Measurements from ENCODE around the gene PAX8. TPM values are rescaled to one million over a fixed set of nuclear protein-coding genes. Genes with fewer than 3 reads are reported as not detected.

PAX8 gene
- total RNA-seq, 4 donors from 2014 or later: 2.8 to 23.9 (median 6.0) TPM

GRCh38 chr2:113273027-113273551 is 5.6 kb downstream of the PAX8 start:
- no peaks in the 10 kb centered on the region for H3K36me3 ChIP-seq
- DNase-seq: no peak
- intact Hi-C loops (cut with DNase I; ENCODE audit: low total_unique reads): no loop called here
- H3K27me3 ChIP-seq: peaks cover 12 to 54% of the 10 kb centered on the region in 2 donors
- peaks cover 0 to 4% of the 10 kb centered on the region in 2 donors for H3K4me1 ChIP-seq
- no peaks in the 10 kb centered on the region for H3K9me3 ChIP-seq
- no peak overlapping the region for H3K4me3 ChIP-seq
- peak in 1 of 4 experiments; percentile 16 for TF ChIP-seq CTCF (IDR thresholded peaks at IDR 0.05)
- TF ChIP-seq POLR2A (IDR thresholded peaks at IDR 0.05): no peak
- H3K27ac ChIP-seq: no peak overlapping the region

- intact Hi-C loops (cut with DNase I; ENCODE audit: low total_unique reads): no loop called here
- DNase-seq: no peak
- no peaks in the 10 kb centered on the region for H3K9me3 ChIP-seq
- TF ChIP-seq POLR2A (IDR thresholded peaks at IDR 0.05) (no peak), CTCF (IDR thresholded peaks at IDR 0.05) (no peak)
- H3K4me3 ChIP-seq: no peak overlapping the region
- no peaks in the 10 kb centered on the region for H3K36me3 ChIP-seq
- no peak overlapping the region for H3K27ac ChIP-seq
- peaks cover 0 to 4% of the 10 kb centered on the region in 2 donors for H3K4me1 ChIP-seq
- H3K27me3 ChIP-seq: peaks cover 11 to 54% of the 10 kb centered on the region in 2 donors
Measured at GRCh38 chr2:113272477-113272876, 6.2 kb downstream of the PAX8 start.

- H3K4me3 ChIP-seq: no peak overlapping the region
- no peaks in the 10 kb centered on the region for H3K36me3 ChIP-seq
- no peaks in the 10 kb centered on the region for H3K4me1 ChIP-seq
- intact Hi-C loops (cut with DNase I; ENCODE audit: low total_unique reads): no loop called here
- peaks cover 0 to 21% of the 10 kb centered on the region in 2 donors for H3K27me3 ChIP-seq
- no peaks in the 10 kb centered on the region for H3K9me3 ChIP-seq
- TF ChIP-seq POLR2A (IDR thresholded peaks at IDR 0.05): no peak
- no peak for TF ChIP-seq CTCF (IDR thresholded peaks at IDR 0.05)
- H3K27ac ChIP-seq: no peak overlapping the region
- DNase-seq: no peak
Measured at GRCh38 chr2:113268621-113269360, 9.9 kb downstream of the PAX8 start.

- no peak overlapping the region for H3K4me3 ChIP-seq
- H3K27me3 ChIP-seq: peaks cover 0 to 3% of the 10 kb centered on the region in 2 donors
- TF ChIP-seq CTCF (IDR thresholded peaks at IDR 0.05) (no peak), POLR2A (IDR thresholded peaks at IDR 0.05) (no peak)
- H3K36me3 ChIP-seq: no peaks in the 10 kb centered on the region
- intact Hi-C loops (cut with DNase I; ENCODE audit: low total_unique reads): no loop called here
- no peaks in the 10 kb centered on the region for H3K9me3 ChIP-seq
- no peak for DNase-seq
- no peaks in the 10 kb centered on the region for H3K4me1 ChIP-seq
- H3K27ac ChIP-seq: no peak overlapping the region
Measured at GRCh38 chr2:113266431-113266830, 12.3 kb downstream of the PAX8 start.

DNA sequence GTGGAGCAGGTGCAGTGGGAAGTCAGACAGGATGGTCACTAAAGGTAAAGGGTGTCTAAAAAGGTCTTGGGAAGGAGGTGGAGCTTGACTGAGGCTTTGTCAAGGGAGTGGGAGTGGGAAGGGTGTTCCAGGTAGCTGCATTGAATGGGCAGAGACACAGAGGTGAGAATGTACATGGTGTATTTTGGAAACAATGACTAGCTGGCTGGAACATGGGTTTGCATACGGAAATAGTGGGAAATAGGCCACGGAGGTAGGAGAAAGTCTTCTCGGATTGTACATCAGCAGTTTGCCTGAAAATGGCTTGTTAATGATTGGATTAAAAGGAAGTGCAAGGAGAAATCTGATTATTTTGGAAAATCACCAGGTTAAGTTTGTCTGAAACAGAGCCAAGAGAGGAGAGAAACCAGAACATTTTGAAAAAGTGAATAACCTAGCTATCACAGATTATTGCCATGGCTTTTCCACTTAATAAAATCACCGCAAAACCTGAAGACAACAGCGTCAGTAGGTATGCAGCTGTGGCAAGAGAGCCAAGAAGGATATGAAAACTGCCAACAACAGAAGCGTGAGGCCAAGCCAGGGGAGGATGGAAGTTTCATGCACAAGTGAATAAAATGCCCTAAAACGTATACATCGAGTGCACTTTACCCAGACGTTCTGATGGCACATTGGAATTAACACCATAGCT is 13.9 kb downstream of the PAX8 start:
- no peak for DNase-seq
- Histone ChIP-seq H3K4me3 (no peak overlapping the region), H3K4me1 (no peaks in the 10 kb centered on the region), H3K27me3 (no peaks in the 10 kb centered on the region), H3K36me3 (no peaks in the 10 kb centered on the region), H3K27ac (no peak overlapping the region), H3K9me3 (no peaks in the 10 kb centered on the region)
- intact Hi-C loops (cut with DNase I; ENCODE audit: low total_unique reads): no loop called here
- no peak for TF ChIP-seq POLR2A (IDR thresholded peaks at IDR 0.05)
- no peak for TF ChIP-seq CTCF (IDR thresholded peaks at IDR 0.05)
